VCaP (cell line): ENCODE measurements around the gene NPHP4.

ENCODE experiments used
- H3K27ac ChIP-seq: fragments of 450-650 bp; 2 replicates; pipeline ENCODE4 v1.5.1; 2017
- TF ChIP-seq, protein P1 (sequence below): fragments of 450-650 bp; conservative IDR thresholded peaks from 2 replicates; pipeline ENCODE4 v1.5.1; 2017; ENCODE audit warnings: mild to moderate bottlenecking, moderate library complexity

The NPHP4 gene

DNA sequence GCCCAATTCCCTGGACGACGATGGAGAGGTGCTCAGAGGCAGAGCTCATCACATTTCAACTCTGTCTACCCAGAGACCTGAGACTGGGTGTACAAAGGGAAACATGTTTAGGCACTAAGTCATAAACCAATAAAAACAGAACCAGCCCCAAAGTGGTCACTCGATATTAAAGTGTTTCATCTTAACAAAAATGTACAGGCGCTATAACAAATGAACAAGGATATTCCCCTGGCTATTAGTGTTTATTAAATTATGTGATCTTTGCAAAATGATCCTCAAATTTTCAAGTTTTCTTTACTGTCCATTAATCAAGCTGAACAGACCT, 43.6 kb downstream of the NPHP4 start:
- H3K27ac ChIP-seq, result peak overlapping the region; percentile 90
- TF ChIP-seq, protein P1, sequence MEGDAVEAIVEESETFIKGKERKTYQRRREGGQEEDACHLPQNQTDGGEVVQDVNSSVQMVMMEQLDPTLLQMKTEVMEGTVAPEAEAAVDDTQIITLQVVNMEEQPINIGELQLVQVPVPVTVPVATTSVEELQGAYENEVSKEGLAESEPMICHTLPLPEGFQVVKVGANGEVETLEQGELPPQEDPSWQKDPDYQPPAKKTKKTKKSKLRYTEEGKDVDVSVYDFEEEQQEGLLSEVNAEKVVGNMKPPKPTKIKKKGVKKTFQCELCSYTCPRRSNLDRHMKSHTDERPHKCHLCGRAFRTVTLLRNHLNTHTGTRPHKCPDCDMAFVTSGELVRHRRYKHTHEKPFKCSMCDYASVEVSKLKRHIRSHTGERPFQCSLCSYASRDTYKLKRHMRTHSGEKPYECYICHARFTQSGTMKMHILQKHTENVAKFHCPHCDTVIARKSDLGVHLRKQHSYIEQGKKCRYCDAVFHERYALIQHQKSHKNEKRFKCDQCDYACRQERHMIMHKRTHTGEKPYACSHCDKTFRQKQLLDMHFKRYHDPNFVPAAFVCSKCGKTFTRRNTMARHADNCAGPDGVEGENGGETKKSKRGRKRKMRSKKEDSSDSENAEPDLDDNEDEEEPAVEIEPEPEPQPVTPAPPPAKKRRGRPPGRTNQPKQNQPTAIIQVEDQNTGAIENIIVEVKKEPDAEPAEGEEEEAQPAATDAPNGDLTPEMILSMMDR, result no peak

DNA sequence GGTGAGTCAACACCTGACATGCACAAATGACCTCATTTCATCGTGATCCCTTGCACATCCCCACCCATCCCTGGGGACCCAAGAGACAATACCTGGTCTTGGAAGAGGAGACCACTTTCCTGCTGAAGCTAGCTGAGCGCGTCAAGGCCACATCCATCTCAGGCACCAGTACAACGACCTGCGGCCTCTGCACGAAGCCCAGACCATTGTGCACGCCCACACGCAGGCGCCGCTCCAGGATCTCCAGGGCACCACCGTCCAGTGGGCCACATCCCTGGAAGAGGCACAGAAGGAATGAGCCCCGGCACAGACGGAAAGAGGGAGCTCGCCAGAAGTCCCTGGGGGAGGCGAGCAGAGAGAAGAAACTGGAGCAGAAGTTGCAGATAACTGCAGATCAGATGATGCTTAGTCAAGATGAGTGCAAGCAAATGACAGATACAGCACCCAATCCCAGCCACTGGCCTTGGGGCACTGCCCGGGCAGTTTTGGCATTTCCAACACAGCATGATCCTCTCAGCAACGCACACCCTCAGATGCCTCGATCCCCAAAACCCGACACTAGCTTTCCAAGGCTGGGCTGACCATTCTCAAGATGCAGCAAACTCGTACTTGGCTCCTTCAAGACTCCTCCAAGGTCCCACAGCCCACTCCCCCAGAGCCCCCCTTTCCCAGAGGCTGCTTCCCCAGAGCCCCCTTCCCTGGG, 44.1 kb downstream of the NPHP4 start:
- peak overlapping the region; percentile 90 for H3K27ac ChIP-seq
- TF ChIP-seq, protein P1, result no peak

DNA sequence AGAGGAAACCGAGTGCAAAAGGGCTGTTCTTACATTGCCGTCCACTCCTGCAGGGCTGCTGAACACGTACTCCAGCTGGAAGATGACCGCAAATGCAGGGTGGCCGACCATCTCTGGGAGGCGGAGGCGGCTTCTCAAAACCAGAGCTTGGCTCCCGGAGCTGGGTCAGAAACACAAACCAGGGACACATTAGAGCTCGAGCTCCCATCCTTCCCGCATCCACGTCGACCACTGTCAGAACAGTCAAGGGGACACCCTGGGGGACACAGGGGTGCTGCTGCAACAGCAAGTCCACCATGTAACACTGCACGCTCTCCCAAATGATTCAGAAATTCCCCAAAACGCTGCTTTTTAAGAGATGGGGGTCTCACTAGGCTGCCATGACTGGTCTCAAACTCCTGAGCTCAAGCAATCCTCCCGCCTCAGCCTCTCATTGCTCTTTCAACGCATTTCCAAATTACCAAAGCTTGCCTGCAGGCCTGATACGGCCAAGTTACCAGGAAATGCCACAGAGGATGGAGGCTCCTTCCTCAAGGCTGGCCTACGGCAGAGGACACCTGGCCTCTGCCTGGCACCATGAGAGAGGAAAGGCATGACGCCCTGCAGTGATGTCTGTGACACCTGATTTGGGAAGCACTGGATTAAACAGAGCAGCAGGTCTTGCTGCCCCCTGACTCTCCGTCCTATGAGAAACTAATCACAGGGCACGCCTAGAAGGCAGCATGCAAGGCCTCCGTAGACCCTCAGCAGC, 45.0 kb downstream of the NPHP4 start:
- TF ChIP-seq, protein P1, result no peak
- H3K27ac ChIP-seq, result peak overlapping the region; percentile 90

DNA sequence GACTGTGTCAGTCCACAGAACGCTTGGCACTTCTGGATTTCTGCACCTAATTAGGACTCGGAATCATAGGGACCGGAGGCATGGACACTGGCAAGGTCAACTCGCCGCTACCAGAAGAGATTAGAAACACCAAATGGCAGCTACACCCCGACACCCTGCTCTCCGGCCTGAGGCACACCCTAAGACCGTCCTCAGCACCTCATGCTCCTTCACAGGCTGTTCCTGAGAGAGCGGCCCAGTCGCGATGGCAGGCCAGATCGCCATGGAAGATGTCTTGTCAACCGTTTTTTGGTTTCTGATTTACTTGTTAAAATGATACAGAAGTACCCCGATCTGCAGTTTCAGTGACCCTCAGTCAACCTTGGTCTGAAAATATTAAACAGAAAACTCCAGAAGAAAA, 46.8 kb downstream of the NPHP4 start:
- TF ChIP-seq, protein P1, result no peak
- no peak overlapping the region for H3K27ac ChIP-seq

DNA sequence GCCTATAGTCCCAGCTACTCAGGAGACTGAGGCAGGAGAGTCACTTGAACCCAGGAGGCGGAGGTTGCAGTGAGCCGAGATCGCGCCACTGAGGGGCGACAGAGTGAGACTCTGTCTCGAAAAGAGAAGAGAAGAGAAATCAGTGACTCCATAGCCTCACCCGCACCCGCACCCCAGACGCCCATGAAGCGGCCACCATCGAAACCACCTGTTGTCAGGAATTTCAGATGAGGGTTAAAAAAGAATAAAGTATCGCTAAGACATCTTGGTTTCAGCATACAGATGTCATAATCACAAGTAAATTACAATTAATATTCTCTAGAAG, 47.4 kb downstream of the NPHP4 start:
- no peak overlapping the region for H3K27ac ChIP-seq

DNA sequence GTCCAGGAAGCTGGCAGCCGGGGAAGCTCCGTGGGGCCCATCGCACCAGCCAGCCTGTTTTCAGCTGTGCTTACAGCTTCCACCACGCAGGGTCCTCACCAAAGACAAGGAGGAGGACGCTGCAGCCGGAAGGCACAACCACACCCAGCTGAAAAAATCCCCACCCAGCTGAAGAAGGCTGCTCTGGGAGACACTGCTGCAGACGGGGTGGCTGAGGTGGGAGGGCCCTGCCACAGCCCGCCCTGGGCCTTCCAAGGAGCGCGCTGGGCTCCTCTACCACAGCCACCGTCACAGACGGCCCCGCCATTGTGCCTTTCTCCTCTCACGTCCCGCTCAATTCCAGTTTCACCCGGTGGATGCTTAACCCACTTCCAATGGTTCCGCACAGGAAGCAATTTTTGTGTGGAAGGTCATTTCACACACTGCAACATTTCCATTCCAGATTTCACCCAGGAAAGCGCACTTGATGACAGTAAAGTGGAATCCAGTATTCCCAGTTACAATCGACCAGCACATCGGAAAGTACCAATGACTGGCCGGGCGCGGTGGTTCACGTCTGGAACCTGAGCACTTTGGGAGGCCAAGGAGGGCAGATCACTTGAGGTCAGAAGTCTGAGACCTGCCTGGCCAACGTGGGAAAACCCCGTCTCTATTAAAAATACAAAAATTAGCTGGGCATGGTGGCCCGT, 47.9 kb downstream of the NPHP4 start:
- H3K27ac ChIP-seq, result no peak overlapping the region
- TF ChIP-seq, protein P1, result no peak

More for the DNA sequence above, 47.4 kb downstream of the NPHP4 start:
- TF ChIP-seq, protein P1, result no peak

DNA sequence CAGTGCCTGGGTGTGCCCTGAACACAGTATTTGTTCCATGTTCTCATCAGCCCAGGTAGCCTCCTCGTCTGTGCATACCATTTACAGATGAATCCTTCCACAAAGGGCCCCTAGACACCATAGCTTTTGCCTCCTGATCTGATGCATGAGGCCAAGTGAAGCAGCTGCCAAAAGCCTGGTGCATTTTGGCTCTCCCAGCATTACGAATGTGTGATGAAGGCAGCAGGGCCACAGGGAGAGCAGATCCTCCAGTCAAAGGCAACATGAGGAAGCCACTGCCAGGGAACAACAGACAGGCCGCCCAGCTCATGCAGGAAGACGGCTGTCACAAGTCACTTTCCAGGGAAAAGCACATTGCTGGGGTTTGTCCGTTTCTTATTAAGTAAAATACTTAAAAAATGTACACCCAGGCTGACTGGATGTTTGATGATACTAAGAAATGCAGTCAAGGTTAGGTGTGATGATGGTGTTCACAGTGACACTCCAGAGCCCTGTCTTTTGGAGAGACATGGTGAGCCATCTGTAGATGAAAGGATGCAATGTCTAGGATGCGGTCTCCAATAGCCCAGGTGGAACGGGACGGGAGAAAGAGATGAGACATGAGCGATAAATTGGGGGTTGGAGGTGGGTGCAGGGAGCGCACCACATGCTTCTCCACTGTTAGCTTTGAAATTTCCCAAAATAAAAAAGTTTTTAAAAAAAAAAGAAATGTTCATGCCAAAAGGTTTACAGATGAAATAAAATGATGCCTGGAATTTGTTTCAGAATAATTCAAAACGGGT, 48.7 kb downstream of the NPHP4 start:
- TF ChIP-seq, protein P1, result no peak
- no peak overlapping the region for H3K27ac ChIP-seq
